Activated CD8-positive, alpha-beta memory T cell treated with anti-CD3 and anti-CD28 coated beads for 1 hour (primary cell): ENCODE data around the gene WDR19.
"Not testable (repeated sequence)": the region's sequence is repeated elsewhere in the genome, so short reads cannot be mapped to it uniquely, and the experiment has no call there.

ENCODE experiments used
- DNase-seq, 2 donors: peaks; one replicate each; pipeline ENCODE4 v3.0.0-alpha.2; 2020; ENCODE audit warnings: low read depth in 1 of 2; ENCODE audit errors: extremely low read depth in 1 of 2

The WDR19 gene

DNA sequence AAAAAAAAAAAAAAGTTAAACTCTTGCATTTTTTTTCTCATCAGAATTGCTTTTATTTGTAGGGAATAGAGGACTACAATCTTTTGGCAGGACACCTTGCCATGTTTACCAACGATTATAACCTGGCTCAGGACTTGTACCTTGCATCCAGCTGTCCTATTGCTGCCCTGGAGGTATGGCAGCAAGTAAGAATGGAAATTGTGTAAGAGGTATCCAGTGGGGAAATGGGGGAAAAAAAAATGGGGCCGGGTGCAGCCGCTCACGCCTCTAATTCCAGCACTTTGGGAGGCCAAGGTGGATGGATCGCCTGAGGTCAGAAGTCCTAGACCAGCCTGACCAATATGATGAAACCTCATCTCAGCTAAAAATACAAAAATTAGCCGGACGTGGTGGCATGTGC is 49.8 kb downstream of the WDR19 start:
- no peak for DNase-seq

GRCh38 chr4:39233114-39233513 is 50.8 kb downstream of the WDR19 start:
- no peak for DNase-seq

- no peak for DNase-seq
Observed at GRCh38 chr4:39233783-39234182, 51.5 kb downstream of the WDR19 start.

- DNase-seq = no peak
Observed at GRCh38 chr4:39235021-39235420, 52.7 kb downstream of the WDR19 start.

DNA sequence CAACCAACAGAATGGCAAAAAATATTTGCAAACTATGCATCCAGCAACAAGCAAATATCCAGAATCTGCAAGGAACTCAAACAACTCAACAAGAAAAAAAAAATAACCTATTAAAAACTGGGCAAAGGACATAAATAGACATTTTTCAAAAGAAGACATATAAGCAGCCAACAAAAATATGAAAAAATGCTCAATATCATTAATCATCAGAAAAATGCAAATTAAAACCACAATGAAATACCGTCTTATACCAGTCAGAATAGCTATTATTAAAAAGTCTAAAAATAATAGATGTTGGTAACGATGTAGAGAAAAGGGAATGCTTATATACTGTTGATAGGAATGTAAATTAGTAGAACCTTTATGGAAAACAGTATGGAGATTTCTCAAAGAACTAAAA is 53.4 kb downstream of the WDR19 start:
- no peak for DNase-seq

- no peak for DNase-seq
Observed at GRCh38 chr4:39237179-39237578, 54.9 kb downstream of the WDR19 start.

DNA sequence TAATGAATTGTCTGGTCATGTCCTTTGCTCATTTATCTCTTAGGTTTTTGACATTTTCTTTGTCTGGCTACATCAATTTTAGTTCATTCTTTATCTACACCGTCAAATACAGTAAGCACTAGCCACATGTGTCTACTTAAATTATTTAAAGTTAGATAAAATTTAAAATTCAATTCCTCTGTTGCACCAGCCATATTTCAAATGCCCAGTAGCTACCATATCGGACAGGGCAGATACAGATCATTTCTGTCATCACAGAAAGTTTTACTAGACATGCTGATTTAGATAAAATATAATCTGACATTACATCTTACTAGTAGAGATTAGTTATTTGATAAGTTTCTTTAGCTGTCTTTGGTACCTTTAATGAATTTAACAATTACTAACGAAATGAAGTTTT is 61.1 kb downstream of the WDR19 start:
- no peak for DNase-seq

DNA sequence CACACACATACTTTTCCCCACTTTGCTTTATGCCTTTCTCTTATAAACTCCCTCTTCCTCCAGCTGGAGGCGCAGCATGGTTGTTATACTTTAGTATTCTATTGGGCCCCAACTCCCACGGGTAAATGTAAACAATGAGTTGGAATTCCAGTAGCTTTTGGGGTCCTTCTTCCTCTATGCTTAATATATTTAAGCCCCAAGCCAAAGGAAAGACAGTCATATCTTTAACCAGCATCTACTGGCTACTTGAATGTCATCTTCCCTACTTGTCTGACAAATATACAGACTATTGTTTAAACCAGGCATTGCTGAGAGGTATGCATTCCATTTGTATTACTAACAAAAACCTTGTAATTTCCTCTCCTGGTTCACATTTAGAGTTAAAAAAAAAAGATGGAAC is 72.9 kb downstream of the WDR19 start:
- DNase-seq = no peak

- no peak for DNase-seq
Observed at GRCh38 chr4:39255871-39256270, 73.5 kb downstream of the WDR19 start.

DNA sequence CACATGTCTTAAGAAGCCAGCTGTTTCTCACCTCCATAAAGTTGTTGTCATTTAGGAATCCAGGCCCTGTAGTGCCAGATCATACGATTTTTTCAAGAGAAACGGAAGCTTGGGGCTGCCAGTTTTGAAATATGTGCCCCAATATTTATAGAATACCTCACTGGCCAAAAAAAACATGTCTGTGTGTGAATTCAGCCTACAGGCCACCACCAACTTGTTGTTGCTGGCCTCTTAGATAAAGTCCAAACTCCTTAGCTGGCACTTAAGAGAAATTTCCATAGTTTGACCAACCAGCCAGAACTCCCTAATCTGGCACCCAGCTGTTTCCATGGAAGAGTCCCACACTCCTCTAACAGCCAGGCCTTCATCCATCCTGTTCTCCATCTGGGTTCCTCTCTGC is 74.1 kb downstream of the WDR19 start:
- no peak for DNase-seq

DNA sequence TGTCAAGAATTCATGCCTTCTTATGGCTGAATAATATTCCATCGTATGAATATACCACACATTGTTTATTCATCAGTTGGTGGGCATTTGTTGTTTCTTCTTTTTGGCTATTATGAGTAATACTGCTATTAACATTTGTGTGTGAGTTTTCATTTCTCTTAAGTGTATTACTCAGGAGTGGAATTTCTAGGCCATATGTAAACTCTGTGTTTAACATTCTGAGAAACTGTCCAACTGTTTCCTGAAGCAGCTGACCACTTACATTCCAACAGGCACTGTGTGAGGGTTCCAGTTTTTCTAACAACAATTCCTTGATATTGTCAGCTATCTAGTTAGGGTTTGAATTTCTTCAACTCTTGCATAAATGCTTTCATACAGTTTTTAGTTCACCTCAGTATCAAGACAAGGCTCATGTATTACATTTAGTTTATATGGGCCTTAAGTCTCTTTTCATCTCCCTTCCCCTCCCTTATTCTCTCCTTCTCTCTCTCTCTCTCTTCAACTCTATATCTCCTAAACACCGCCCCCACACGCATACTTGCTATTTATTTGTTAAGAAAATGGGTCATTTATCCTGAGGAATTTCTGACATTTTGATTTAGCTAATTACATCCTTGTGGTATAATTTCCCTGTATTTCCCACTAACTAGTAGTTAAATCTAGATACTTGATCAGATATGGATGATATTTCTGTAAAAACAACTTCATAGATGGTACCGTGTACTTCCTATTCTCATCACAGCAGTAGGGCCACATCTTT is 77.4 kb downstream of the WDR19 start:
- no peak for DNase-seq

DNA sequence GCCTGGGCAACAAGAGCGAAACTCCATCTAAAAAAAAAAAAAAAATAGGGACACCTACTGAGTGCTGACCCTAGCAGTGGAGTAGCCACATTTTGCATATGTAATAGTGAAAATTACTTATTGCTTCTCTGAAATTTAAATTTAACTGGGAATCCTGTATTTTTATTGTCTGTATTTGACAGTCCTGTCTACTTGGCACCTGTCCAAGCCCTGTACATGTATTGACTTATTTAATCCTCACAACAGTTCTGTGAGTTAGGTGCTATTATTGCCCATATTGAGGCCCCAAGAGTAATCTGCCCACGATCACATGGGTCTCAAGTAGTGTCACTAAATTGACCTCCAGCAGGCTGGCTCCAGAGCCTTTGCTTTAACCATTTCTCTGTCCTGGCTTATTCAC is 81.6 kb downstream of the WDR19 start:
- DNase-seq = no peak

DNA sequence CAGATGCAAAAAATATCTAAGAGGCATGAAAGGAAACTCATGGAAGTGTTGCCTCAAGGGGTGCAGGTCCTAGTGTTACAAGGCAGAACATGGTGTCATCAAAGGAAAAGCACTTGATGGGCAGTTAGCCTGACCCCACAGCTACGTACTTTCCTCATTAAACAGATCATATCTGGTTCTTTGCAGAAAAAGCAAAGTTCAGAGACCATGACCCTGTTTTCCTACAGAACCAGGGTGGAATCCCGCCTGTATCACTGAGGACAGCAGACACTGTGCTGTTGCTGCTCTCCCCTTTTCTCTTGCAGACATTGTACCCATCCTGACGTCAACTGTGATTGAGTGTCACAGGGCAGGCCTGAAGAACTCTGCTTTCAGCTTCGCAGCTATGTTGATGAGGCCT is 92.2 kb downstream of the WDR19 start:
- DNase-seq = no peak

GRCh38 chr4:39277661-39278060 is 95.3 kb downstream of the WDR19 start:
- DNase-seq = not testable (repeated sequence)

DNA sequence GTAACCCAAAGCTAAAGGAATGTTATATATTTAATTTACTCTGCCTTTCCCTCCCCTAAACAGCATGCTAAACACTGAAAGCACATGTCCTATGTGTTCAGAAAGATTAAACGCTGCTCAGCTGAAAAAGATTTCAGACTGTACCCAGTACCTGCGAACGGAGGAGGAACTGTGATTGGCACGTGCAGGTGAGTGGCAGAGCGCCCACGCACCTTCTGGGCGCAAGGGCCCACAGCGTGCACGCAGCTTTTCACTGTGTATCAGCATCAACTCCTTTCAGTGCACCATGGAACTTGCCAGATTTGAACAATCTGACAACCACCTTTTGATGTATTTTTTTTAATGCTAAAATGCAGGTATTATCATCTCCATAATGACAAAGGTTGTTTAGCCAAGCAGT is 96.1 kb downstream of the WDR19 start:
- no peak for DNase-seq

GRCh38 chr4:39279416-39279815 is 97.1 kb downstream of the WDR19 start:
- DNase-seq = no peak

DNA sequence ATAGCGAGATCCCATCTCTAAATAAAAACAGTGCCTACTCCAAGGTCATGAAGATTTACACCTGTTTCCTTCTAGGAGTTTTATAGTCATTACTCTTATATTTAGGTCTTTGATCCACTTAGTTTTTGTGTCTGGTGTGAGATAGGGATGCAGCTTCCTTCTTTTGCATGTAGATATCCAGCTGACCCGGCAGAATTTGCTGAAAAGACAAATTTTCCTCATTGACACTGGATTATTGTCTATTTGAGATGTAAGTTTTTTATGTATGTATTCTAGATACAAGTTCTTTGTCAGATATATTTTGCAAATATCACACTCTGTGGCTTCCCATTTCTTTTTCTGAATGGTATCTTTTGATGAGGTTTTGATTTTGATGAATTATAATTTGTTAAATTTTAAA is 98.4 kb downstream of the WDR19 start:
- DNase-seq = no peak

DNA sequence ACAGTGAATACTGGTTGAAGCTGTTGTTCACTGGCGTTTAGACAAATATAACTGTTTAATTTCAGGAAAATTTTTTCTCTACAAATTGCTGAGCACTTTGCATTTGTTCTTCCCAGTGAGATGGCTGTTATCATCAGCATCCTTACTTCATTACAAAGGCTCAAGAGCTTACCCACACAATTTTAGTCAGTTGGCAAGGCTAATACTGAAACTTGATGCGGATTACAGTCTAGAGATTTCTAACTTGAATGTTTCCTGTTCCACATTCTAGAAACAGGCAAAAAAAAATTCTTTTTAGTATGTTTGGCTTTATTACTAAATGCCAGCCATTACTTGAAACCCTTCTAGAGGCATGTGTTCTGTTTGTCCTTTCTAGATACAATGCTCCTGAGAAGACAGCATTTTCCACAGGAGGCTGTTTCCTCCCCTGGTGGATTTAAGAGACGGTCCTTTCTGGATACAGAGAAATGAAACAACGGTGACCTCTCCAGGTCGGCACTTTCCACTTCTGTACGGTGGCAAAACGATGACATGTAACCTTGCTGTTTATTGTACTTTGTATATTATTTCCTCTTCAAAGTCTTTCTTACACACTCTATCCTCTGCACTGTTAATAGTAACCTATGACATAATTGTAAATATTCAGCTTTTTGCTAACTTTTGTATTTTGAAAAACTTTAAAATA is 102.9 kb downstream of the WDR19 start:
- DNase-seq = no peak

- no peak for DNase-seq
Observed at GRCh38 chr4:39285853-39286252, 103.5 kb downstream of the WDR19 start.

DNA sequence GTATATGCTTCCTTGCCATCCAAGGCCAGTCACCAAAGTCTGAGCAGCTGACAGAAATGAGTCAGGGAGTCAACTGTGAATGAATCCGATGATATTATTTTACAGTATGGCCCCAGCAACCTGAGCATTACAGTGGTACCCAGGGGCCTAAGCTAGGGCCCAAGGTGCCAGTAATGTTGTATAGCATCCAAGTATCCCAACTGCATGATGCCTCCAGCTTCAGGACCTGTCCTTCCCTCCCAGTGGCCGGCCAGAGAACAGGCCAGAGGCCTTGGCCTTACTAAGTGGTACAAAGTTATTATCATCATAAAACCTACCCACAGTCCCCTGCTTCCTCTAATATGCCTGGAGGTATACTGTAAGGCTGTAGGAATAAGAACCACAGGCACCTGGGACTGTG is 103.9 kb downstream of the WDR19 start:
- no peak for DNase-seq

DNA sequence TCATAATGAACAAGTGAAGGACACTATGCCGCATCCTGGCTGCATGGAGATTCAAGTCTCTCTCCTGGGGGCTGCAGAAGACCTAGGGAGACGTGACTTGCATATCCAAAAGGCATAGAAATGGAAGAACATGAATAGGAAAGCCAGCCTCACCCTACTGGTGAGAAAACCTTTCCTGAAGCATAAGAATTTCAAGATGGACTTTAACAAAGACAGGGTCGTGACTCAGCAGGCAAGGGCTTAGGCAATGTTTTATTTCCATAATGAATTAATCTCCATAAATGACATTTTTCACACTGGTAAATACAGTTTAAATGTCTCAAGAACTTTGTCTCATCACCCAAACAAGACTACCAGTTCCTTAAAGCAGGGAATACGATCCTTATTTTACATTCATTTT is 104.9 kb downstream of the WDR19 start:
- DNase-seq = no peak

GRCh38 chr4:39291686-39292085 is 109.4 kb downstream of the WDR19 start:
- DNase-seq = no peak

GRCh38 chr4:39292433-39292832 is 110.1 kb downstream of the WDR19 start:
- DNase-seq = not testable (repeated sequence)
